ENCODE data around the gene RPA3.

DNA sequence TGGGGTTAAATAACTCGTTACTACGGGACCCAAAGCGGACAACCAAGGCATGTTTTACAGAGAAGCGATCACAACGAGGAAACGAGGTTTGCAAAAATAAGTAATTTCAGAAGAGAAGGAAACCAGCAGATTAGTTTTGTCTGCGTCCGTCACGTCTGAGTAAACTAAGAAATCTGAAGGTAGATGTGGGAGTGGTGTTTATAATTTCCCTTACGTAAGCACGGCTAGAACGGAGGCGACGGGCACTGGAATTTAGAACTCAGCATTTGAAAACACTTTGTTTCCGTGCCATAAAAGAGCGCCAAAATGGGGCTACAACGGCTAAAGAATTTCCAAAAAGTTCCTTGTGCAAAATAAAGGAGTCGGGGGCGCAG is 78.6 kb downstream of the RPA3 start:
- TF ChIP-seq SIN3A (IDR thresholded peaks at IDR 0.05; ENCODE audit: low read depth) (no peak; the same call in 1 of the 2 replicates), POLR2A (IDR thresholded peaks at IDR 0.05; ENCODE audit: borderline replicate concordance, extremely low read depth, insufficient read depth, insufficient read length) (no peak), EZH2 (IDR thresholded peaks at IDR 0.05) (no peak), RAD21 (IDR thresholded peaks at IDR 0.05; ENCODE audit: low read depth) (no peak), YY1 (IDR thresholded peaks at IDR 0.05; ENCODE audit: extremely low read depth, insufficient replicate concordance, low read depth, low read length) (no peak), SP1 (IDR thresholded peaks at IDR 0.05; ENCODE audit: low read depth) (no peak), POLR2AphosphoS5 (IDR thresholded peaks at IDR 0.05; ENCODE audit: low read depth, low read length) (no peak), SRF (IDR thresholded peaks at IDR 0.05; ENCODE audit: low read depth) (no peak), EZH2phosphoT487 (IDR thresholded peaks at IDR 0.05; ENCODE audit: borderline replicate concordance) (no peak)
- TF ChIP-seq, protein P1, sequence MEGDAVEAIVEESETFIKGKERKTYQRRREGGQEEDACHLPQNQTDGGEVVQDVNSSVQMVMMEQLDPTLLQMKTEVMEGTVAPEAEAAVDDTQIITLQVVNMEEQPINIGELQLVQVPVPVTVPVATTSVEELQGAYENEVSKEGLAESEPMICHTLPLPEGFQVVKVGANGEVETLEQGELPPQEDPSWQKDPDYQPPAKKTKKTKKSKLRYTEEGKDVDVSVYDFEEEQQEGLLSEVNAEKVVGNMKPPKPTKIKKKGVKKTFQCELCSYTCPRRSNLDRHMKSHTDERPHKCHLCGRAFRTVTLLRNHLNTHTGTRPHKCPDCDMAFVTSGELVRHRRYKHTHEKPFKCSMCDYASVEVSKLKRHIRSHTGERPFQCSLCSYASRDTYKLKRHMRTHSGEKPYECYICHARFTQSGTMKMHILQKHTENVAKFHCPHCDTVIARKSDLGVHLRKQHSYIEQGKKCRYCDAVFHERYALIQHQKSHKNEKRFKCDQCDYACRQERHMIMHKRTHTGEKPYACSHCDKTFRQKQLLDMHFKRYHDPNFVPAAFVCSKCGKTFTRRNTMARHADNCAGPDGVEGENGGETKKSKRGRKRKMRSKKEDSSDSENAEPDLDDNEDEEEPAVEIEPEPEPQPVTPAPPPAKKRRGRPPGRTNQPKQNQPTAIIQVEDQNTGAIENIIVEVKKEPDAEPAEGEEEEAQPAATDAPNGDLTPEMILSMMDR (IDR thresholded peaks at IDR 0.05 in 2 of 3, conservative IDR thresholded peaks at IDR 0.05 in 1 of 3; ENCODE audit: borderline replicate concordance in 1 of 3, insufficient read depth in 1 of 3, low read depth in 2 of 3, low read length in 2 of 3): no peak
- TF ChIP-seq, protein P2, sequence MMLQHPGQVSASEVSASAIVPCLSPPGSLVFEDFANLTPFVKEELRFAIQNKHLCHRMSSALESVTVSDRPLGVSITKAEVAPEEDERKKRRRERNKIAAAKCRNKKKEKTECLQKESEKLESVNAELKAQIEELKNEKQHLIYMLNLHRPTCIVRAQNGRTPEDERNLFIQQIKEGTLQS (IDR thresholded peaks at IDR 0.05): no peak
- TF ChIP-seq, protein P3, sequence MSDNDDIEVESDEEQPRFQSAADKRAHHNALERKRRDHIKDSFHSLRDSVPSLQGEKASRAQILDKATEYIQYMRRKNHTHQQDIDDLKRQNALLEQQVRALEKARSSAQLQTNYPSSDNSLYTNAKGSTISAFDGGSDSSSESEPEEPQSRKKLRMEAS (IDR thresholded peaks at IDR 0.05): no peak; the same call in 1 of the 2 replicates

Data from HCT116 (cell line).